Measurements from ENCODE around the gene SCRT2.

SCRT2 gene

DNA sequence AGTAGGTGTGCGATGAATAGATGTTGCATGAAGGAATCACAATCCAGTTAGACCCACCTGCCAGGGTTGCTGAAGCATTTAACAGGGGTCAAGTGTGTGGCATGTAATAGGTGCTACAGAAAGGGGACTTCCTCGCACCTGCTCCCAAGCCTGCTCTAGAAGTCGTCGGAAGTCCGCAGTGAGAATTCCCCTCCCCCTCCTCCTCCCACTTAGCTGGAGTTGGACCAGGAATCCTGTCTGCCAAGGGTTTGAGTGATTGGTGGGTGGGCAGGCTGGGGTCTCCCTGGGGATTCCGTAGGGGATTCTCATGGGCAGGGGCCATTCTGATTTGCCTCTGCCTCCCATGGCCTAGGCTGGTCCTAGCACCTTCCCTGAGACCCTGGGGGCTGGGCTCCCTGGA lies 10.3 kb downstream of the SCRT2 start:
- ATAC-seq (ENCODE audit: insufficient read depth, low read depth) (no peak), DNase-seq (no peak)
- TF ChIP-seq, protein P1, sequence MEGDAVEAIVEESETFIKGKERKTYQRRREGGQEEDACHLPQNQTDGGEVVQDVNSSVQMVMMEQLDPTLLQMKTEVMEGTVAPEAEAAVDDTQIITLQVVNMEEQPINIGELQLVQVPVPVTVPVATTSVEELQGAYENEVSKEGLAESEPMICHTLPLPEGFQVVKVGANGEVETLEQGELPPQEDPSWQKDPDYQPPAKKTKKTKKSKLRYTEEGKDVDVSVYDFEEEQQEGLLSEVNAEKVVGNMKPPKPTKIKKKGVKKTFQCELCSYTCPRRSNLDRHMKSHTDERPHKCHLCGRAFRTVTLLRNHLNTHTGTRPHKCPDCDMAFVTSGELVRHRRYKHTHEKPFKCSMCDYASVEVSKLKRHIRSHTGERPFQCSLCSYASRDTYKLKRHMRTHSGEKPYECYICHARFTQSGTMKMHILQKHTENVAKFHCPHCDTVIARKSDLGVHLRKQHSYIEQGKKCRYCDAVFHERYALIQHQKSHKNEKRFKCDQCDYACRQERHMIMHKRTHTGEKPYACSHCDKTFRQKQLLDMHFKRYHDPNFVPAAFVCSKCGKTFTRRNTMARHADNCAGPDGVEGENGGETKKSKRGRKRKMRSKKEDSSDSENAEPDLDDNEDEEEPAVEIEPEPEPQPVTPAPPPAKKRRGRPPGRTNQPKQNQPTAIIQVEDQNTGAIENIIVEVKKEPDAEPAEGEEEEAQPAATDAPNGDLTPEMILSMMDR (IDR thresholded peaks at IDR 0.05; ENCODE audit: borderline replicate concordance, extremely low read depth, low read length, poor library complexity, severe bottlenecking), result no peak
- TF ChIP-seq EZH2 (IDR thresholded peaks at IDR 0.05; ENCODE audit: borderline replicate concordance, low read depth, low read length, severe bottlenecking), result no peak
- H3K79me2 ChIP-seq (ENCODE audit: insufficient read depth, low read length), result no peaks in the 10 kb centered on the region
- H3K36me3 ChIP-seq (ENCODE audit: insufficient read depth, low read length), result no peaks in the 10 kb centered on the region
- no peaks in the 10 kb centered on the region; the same call in 1 of the 2 replicates for H4K20me1 ChIP-seq (ENCODE audit: insufficient read depth, low read length)
- H3K4me2 ChIP-seq (ENCODE audit: insufficient read depth, low read length), result no peak overlapping the region
- no peaks in the 10 kb centered on the region for H3K4me1 ChIP-seq (ENCODE audit: insufficient read depth, low read length)
- H2AFZ ChIP-seq (ENCODE audit: low read depth, low read length), result no peak overlapping the region
- H3K27me3 ChIP-seq (ENCODE audit: insufficient read depth, low read length, poor library complexity), result peaks cover 8% of the 10 kb centered on the region
- H3K9ac ChIP-seq (ENCODE audit: low read depth, low read length), result no peak overlapping the region
- H3K4me3 ChIP-seq (ENCODE audit: low read depth in 1 of 2, low read length in 2 of 2), result no peak overlapping the region
- no peaks in the 10 kb centered on the region for H3K9me3 ChIP-seq (ENCODE audit: insufficient read depth, low read length, severe bottlenecking)
- no peak overlapping the region for H3K27ac ChIP-seq (ENCODE audit: low read length)

DNA sequence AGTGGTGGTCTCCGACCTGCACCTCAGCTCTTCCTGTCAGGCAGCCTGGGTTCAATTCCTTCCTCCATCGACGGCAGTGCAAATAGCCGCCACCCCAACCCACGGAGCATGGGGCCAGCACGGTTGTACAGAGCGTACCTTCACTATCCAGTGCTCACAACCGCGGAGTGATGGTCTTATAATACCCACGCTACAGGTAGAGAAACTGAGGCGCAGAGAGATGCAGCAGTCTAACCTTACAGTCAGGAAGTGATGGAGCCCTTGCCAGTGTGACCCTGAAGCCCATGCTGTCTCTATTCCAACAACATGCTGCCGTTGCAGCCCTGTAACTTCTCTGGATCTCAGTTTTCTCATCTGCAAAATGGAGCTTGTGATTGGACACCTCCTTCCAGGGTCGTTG lies 11.0 kb downstream of the SCRT2 start:
- H4K20me1 ChIP-seq (ENCODE audit: insufficient read depth, low read length), result no peaks in the 10 kb centered on the region; the same call in 1 of the 2 replicates
- no peaks in the 10 kb centered on the region for H3K36me3 ChIP-seq (ENCODE audit: insufficient read depth, low read length)
- DNase-seq (no peak), ATAC-seq (ENCODE audit: insufficient read depth, low read depth) (no peak)
- TF ChIP-seq, protein P1 (IDR thresholded peaks at IDR 0.05; ENCODE audit: borderline replicate concordance, extremely low read depth, low read length, poor library complexity, severe bottlenecking), result no peak
- no peaks in the 10 kb centered on the region for H3K79me2 ChIP-seq (ENCODE audit: insufficient read depth, low read length)
- H3K4me3 ChIP-seq (ENCODE audit: low read depth in 1 of 2, low read length in 2 of 2), result no peak overlapping the region
- no peak overlapping the region for H3K27ac ChIP-seq (ENCODE audit: low read length)
- H3K9me3 ChIP-seq (ENCODE audit: insufficient read depth, low read length, severe bottlenecking), result no peaks in the 10 kb centered on the region
- no peak overlapping the region for H3K4me2 ChIP-seq (ENCODE audit: insufficient read depth, low read length)
- no peak overlapping the region for H3K9ac ChIP-seq (ENCODE audit: low read depth, low read length)
- H3K4me1 ChIP-seq (ENCODE audit: insufficient read depth, low read length), result no peaks in the 10 kb centered on the region
- H2AFZ ChIP-seq (ENCODE audit: low read depth, low read length), result no peak overlapping the region
- peaks cover 6% of the 10 kb centered on the region for H3K27me3 ChIP-seq (ENCODE audit: insufficient read depth, low read length, poor library complexity)

DNA sequence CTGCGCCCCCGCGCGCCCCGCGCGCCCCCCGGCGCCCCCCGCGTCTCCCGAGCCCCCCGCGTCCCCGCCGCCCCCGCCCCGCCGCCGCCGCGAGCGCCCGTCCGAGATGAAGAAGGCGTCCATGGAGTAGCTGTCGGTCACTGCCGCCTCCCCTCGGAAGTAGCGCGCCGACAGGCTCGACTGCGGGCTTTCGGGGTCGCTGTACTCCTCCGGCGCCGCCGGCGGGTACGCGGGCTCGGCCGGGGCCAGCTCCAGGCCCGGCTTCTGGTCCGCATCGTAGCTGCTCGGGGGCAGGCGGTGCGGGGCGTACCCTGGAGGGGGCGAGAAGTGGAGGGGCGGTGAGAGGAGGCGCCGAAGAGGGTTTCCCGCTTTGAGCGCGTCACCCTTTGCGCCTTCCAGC lies 11.5 kb downstream of the SCRT2 start:
- Histone ChIP-seq H3K27ac (ENCODE audit: low read length) (no peak overlapping the region), H3K4me3 (ENCODE audit: low read depth in 1 of 2, low read length in 2 of 2) (no peak overlapping the region), H3K79me2 (ENCODE audit: insufficient read depth, low read length) (no peaks in the 10 kb centered on the region), H3K36me3 (ENCODE audit: insufficient read depth, low read length) (no peaks in the 10 kb centered on the region), H3K9me3 (ENCODE audit: insufficient read depth, low read length, severe bottlenecking) (no peaks in the 10 kb centered on the region), H3K4me1 (ENCODE audit: insufficient read depth, low read length) (no peaks in the 10 kb centered on the region), H3K27me3 (ENCODE audit: insufficient read depth, low read length, poor library complexity) (peaks cover 10% of the 10 kb centered on the region), H2AFZ (ENCODE audit: low read depth, low read length) (no peak overlapping the region), H3K4me2 (ENCODE audit: insufficient read depth, low read length) (no peak overlapping the region), H4K20me1 (ENCODE audit: insufficient read depth, low read length) (no peaks in the 10 kb centered on the region; the same call in 1 of the 2 replicates), H3K9ac (ENCODE audit: low read depth, low read length) (no peak overlapping the region)
- TF ChIP-seq, protein P1 (IDR thresholded peaks at IDR 0.05; ENCODE audit: borderline replicate concordance, extremely low read depth, low read length, poor library complexity, severe bottlenecking), result no peak
- TF ChIP-seq EZH2 (IDR thresholded peaks at IDR 0.05; ENCODE audit: borderline replicate concordance, low read depth, low read length, severe bottlenecking), result no peak
- no peak for ATAC-seq (ENCODE audit: insufficient read depth, low read depth)
- no peak for DNase-seq

Measured in DND-41 (cell line).